ENCODE data around the gene TTR. TPM values are rescaled to one million over a fixed set of nuclear protein-coding genes. Genes with fewer than 3 reads are reported as not detected.

TTR gene
- total and polyA plus RNA-seq, 8 donors: 0.32 to 2.0 (median 0.57) TPM; not detected in 2

GRCh38 chr18:31617031-31617717 is 25.5 kb downstream of the TTR start:
- Histone ChIP-seq H3K27me3 (no peaks in the 10 kb centered on the region), H3K27ac (no peak overlapping the region), H3K4me1 (no peaks in the 10 kb centered on the region), H3K4me3 (no peak overlapping the region), H3K9me3 (no peaks in the 10 kb centered on the region), H3K36me3 (no peaks in the 10 kb centered on the region)
- TF ChIP-seq CTCF (IDR thresholded peaks at IDR 0.05): no peak
- DNase-seq (no peak), ATAC-seq (no peak)
- intact Hi-C loops (cut with DNase I): no loop called here

DNA sequence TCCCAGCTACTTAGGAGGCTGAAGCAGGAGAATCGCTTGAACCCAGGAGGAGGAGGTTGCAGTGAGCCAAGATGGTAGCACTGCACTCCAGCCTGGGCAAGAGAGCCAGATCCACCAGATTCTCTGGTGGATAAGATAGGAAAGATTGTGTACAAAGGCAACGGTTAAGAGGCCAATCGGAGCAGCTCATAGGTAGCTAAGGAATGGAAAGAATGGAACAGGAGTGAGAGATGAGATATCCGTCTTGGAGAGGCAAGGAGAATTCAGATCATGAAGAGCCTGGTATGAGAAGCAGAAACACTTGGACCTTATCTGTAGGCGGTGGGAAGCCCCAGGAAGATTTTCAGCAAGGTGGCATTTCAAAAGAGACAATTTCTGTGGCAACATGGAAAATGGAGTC is 27.1 kb downstream of the TTR start:
- H3K4me3 ChIP-seq: no peak overlapping the region
- H3K4me1 ChIP-seq: no peaks in the 10 kb centered on the region
- no peaks in the 10 kb centered on the region for H3K27me3 ChIP-seq
- H3K9me3 ChIP-seq: no peaks in the 10 kb centered on the region
- intact Hi-C loops (cut with DNase I): no loop called here
- TF ChIP-seq CTCF (IDR thresholded peaks at IDR 0.05): no peak
- DNase-seq (no peak), ATAC-seq (no peak)
- no peaks in the 10 kb centered on the region for H3K36me3 ChIP-seq
- no peak overlapping the region for H3K27ac ChIP-seq

DNA sequence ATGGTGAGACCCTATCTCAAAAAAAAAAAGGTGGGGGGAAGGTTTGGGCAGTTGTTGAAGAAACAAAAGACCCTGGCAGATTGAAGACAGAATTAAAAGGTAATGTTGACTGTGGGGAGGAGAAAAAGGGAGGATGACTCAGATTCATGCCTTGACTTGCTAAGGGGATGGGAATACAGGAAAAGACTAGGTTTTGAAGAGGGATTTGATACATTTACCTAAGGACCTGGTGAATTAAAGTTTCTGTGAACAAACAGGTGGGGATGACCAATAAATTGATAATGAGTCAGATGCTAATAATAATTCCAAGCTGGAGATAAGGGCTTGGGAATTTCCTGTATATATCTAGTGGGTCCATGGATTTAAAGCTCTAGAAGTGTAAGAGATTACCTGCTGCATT is 27.6 kb downstream of the TTR start:
- no peaks in the 10 kb centered on the region for H3K36me3 ChIP-seq
- no peak overlapping the region for H3K27ac ChIP-seq
- intact Hi-C loops (cut with DNase I): no loop called here
- no peak overlapping the region for H3K4me3 ChIP-seq
- no peaks in the 10 kb centered on the region for H3K4me1 ChIP-seq
- DNase-seq: no peak
- no peak for TF ChIP-seq CTCF (IDR thresholded peaks at IDR 0.05)
- no peaks in the 10 kb centered on the region for H3K9me3 ChIP-seq
- H3K27me3 ChIP-seq: no peaks in the 10 kb centered on the region
- ATAC-seq: no peak

- ATAC-seq (no peak), DNase-seq (no peak)
- Histone ChIP-seq H3K36me3 (no peaks in the 10 kb centered on the region), H3K4me3 (no peak overlapping the region), H3K9me3 (no peaks in the 10 kb centered on the region), H3K4me1 (no peaks in the 10 kb centered on the region), H3K27ac (no peak overlapping the region), H3K27me3 (no peaks in the 10 kb centered on the region)
- intact Hi-C loops (cut with DNase I): no loop called here
- no peak for TF ChIP-seq CTCF (IDR thresholded peaks at IDR 0.05)
Measured at GRCh38 chr18:31624892-31625640, 33.4 kb downstream of the TTR start.

- intact Hi-C loops (cut with DNase I): no loop called here
- DNase-seq (no peak), ATAC-seq (no peak)
- Histone ChIP-seq H3K9me3 (no peaks in the 10 kb centered on the region), H3K36me3 (no peaks in the 10 kb centered on the region), H3K4me1 (no peaks in the 10 kb centered on the region), H3K27ac (no peak overlapping the region), H3K4me3 (no peak overlapping the region), H3K27me3 (no peaks in the 10 kb centered on the region)
- no peak for TF ChIP-seq CTCF (IDR thresholded peaks at IDR 0.05)
Measured at GRCh38 chr18:31626409-31626808, 34.7 kb downstream of the TTR start.

All from left lung (tissue), 10 donors.